IPS DF 4.7 (cell line): ENCODE results near the gene GPR55.

Experiments
- DNase-seq: peaks from one replicate; pipeline ENCODE4 v3.0.0-alpha.2; 2013; ENCODE audit warnings: low spot score; ENCODE audit errors: extremely low read depth

GPR55 gene

DNA sequence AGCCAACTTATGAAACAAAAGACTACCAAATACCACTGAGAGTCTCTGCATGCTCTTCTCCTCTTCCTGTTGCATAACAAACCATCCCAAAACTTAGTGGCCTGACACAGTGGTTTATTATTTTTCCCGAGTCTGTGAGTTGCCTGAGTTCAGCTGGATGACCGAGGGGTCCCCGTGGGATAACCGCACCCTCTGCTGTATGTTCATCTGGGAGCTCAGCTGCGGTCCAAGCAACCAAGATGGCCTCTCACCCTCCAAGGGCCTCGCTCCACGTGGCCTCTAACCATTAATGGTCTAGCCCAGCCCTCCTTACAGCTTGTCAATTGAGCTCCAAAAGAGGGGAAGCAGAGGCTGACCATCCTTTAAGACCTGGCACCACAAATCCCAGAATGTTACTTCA lies 43.2 kb downstream of the GPR55 start:
- DNase-seq: no peak

DNA sequence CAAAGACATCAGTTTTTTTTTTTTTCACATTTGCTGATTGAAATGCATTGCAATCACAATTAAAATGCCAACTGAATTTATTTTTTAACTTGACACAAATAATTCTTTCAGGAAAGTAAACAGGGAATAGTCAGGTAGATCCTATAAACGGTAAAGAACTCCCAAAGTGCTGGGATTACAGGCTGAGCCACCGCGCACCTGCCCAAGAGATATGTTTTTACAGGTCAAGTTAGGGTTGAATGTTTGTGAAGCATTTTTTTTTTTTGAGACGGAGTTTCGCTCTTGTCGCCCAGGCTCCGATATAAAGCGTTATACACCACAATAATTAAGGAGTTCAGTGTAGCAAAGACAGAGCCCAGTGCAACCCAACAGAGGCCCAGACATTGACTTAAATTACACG lies 45.2 kb downstream of the GPR55 start:
- DNase-seq: no peak

DNA sequence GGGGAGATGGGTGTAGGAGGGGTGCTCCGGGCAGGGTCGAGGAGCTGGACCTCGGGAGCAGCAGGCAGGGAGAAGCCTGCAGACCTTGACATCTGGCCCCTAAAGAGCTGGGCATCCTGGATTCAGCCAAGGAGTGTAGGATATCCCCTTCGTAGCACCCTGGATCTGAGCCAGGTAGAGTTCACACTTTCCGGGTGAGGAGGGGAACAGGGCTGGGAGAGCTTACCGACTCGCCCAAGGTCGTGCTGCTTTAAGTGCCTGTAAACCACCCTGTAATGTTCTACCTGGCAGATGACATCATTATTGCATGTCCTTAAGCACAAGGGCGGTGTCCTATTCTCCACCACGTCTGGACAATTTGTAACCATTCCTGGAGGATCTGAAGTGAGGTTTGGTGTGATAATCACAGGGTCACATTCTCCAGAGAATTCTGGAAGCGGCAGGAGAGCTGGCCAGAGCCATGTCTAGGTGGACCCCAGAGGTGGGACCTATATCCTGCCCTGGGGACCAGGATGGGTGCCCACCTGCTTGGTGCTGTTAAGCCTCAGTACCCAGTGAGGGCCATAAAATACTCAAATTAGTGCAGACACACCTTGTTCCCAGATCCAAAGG lies 45.7 kb downstream of the GPR55 start:
- no peak for DNase-seq

DNA sequence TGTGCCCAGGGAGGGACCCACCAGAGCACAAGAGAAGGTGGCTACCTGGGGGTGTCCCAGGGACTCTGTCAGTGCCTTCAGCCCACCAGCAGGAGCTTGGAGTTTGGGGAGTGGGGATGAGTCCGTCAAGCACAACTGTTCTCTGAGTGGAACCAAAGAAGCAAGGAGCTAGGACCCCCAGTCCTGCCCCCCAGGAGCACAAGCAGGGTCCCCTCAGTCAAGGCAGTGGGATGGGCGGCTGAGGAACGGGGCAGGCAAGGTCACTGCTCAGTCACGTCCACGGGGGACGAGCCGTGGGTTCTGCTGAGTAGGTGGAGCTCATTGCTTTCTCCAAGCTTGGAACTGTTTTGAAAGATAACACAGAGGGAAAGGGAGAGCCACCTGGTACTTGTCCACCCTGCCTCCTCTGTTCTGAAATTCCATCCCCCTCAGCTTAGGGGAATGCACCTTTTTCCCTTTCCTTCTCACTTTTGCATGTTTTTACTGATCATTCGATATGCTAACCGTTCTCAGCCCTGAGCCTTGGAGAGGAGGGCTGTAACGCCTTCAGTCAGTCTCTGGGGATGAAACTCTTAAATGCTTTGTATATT lies 46.3 kb downstream of the GPR55 start:
- no peak for DNase-seq

DNA sequence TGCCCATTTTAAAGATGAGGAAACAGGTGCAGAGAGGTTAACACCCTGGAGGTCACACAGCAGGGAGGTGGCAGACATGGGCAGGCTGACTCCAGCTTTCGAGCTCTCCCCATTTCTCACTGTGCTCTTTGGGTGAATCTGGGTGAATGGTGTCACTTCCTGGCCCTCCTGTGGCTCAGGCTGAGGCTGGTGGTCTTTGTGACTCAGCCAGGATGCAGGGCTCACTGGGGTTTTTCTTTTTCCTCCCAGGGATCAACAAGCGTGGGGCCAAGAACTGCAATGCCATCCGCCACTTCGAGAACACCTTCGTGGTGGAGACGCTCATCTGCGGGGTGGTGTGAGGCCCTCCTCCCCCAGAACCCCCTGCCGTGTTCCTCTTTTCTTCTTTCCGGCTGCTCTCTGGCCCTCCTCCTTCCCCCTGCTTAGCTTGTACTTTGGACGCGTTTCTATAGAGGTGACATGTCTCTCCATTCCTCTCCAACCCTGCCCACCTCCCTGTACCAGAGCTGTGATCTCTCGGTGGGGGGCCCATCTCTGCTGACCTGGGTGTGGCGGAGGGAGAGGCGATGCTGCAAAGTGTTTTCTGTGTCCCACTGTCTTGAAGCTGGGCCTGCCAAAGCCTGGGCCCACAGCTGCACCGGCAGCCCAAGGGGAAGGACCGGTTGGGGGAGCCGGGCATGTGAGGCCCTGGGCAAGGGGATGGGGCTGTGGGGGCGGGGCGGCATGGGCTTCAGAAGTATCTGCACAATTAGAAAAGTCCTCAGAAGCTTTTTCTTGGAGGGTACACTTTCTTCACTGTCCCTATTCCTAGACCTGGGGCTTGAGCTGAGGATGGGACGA lies 47.1 kb downstream of the GPR55 start:
- DNase-seq: no peak

DNA sequence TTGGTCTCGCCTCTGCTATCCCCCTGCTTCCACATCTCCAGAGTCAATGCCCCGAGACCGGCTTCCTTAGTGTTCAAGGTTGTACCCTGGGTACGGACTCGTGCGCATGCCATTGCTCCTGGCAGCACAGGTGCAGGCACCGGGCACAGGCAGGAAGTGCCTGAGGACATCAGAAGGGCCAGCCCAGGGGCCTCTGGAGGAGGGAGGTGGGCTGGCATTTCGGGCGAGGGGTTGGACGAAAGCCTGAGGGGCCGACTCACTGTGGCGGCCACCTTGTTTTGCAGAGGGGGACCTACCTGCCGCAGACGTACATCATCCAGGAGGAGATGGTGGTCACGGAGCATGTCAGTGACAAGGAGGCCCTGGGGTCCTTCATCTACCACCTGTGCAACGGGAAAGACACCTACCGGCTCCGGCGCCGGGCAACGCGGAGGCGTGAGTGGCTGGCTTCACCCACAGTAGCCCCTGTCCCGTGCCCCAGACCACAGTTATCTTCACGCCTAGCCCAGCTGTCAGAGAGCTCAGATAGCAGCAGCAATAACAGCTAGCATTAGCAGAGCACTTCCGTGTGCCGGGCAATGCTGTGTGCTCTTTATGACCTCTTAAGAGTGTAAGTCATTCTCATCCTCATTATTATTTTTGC lies 47.8 kb downstream of the GPR55 start:
- no peak for DNase-seq

DNA sequence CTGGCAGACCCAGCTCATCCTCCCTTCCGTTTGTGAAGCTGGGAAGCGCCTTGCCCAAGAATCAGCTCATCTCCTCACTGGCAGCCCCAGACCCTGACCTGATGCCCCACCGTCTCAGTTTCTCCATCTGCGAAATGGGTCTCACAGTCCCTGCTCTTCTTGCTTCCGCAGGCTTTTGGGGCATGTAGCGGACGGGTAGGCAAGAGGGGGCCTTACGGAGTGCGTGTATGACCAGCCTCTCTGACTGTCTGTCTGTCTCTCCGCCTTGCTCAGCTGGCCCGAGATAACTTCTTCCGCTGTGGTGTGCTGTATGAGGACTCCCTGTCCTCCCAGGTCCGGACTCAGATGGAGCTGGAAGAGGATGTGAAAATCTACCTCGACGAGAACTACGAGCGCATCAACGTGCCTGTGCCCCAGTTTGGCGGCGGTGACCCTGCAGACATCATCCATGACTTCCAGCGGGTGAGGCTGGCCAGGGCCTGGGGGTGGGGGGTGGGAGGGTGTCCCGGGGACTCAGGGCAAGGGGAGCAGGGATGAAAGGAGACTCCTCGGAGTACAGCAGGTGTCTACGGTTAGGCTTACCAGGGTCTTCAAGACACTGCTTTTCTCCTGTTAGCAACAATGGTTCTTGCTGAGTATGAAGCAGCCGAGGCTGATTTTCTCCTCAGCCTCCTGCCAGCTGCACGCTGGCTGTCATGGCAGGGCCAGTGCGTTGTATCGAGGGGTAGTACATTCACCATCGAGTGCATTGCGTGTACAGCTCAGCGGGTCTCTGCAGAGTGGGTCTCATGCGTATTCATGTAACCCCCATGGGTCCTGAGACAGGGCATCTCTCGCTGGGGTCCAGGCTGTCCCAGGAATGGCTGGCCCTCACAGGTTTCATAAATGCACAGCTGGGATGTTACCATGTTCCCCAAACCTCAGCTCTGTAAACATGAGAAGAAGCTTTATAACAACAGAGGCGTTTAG lies 49.4 kb downstream of the GPR55 start:
- DNase-seq: no peak

DNA sequence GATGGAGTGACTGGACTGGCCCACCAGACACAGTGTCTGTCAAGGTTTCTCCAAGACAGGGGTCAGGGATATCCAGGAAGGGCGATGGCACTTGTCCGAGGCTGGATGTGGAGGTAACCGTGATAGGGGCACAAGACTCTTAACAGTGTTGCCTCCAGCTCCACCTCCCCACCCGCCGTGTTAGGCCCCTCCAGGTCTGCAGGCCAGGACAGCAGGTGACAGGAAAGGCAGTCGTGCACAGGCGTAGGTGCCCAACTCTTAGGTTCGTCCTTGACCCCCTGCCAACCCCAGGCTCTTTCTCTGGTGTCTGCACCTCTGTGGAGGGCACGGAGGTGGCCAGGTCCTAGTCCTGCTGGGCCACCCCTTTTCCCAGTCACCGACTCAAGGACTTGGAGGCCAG lies 50.2 kb downstream of the GPR55 start:
- no peak for DNase-seq

DNA sequence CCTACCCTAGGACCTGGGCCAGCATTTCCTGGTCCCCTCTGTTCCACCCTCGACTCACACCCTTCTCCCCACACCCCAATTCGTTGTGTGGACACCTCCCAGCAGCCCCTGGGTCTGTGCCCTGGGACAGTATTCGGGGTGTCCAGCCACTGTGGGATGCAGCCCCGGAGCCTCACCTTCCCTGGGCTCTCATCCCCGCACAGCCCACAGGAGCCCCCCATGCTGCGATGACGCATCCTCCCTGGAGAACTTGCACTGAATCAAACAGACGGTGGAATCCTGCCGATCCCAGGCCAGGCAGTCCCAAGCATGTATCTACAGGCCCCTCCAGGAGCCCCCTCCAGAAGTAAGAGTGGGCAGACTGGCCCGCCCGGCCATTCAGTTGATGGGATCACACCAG lies 50.6 kb downstream of the GPR55 start:
- DNase-seq: no peak

DNA sequence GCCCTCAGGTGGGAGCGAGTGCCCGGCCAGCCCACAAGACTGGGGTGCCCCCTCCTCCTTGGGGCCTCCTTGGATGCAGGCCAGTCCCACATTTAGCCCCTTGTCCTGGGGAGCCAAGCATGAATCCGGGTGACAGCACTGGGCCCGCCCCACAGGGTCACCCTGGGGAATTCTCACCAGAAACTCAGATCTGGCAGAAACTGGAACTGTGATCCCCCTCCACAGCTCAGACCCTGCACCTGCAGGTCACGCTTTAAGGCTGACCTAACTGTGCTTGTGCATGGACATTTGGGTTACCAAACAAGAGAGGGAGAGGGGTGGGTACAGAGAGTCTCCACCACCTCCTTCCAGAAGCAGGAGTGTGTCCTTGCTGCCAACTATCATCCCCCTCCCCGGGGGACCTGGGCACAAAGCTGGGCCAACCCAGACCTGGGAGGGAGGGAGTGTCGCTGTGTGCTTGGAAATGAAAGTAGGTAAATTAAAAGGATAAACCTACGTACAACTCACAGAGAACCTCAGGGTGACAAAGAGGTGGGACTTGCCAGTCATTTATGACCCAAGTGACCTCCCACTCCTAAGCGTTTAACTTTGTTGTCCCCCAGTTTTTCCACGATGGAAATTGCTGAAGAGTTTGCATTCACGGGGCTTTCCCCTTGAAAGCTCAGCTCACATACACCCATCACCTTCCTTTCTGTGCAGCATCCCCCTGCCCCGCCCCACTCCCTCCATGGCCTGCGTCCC lies 51.2 kb downstream of the GPR55 start:
- no peak for DNase-seq

DNA sequence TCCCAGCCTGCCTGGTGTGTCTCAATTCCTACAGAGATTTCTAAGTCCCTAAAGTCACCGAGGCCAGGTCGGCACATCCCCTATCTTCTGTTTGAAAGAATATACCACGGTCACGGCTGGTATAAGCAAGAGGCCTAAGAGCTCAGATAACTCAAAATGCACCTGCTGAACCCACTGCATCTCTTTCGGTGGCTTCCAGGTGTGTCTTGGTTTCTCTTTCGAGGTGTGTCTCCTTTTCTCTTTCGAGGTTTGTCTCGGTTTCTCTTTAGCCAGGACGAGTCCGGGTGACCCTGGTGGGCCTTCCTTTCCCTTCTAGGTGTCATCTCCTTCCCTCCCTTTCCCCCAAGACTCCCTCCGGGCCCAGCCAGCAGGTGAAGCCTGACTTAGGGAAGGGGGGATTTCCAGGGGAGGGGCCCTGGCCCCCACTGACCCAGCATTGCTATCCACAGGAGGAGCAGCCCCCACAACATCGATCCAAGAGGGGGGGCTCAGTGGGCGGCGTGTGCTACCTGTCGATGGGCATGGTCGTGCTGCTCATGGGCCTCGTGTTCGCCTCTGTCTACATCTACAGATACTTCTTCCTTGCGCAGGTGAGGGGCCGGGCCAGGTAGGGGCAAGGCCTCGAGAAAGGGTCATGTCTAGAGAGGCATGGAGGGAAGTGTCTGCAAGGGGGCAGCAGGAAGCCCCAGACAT lies 51.9 kb downstream of the GPR55 start:
- no peak for DNase-seq

DNA sequence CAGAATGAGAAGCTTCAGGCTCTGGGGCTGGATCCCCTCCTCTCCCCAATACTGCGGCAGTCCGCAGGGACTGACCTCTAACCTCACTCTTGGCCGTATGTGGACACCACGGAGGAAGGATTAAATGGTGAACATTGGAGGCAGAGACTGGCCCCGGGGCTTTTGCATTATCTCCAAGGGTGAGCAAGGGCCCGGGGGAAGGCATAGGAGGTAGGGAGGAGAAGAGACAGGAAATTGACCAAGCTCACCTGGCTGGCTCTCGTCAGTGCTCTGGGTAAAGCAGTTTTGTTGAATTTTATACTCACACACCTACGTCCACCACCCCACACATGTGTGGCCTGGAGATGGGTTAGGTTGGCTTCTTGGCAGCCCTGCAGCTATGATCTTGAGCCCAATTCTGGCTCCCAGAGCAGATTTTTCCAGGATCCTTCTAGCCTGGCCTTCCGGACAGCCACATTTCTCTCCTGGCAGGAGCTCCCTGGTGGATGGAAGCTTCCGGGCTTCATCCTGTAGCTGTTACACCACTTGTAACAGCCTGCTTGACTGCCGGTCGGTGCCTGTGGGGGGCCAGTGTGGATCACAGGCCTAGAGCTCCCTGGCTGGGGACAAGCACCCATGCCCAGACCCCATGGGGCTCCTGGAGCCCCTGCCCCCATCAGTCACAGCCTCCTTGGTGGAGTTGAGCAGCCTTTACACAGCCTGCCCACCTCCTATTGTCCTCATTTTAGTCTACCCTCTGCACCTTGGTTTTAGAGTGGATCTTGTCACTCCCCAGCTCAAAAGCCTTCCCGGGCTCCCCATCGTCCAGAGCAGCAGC lies 52.7 kb downstream of the GPR55 start:
- no peak for DNase-seq

DNA sequence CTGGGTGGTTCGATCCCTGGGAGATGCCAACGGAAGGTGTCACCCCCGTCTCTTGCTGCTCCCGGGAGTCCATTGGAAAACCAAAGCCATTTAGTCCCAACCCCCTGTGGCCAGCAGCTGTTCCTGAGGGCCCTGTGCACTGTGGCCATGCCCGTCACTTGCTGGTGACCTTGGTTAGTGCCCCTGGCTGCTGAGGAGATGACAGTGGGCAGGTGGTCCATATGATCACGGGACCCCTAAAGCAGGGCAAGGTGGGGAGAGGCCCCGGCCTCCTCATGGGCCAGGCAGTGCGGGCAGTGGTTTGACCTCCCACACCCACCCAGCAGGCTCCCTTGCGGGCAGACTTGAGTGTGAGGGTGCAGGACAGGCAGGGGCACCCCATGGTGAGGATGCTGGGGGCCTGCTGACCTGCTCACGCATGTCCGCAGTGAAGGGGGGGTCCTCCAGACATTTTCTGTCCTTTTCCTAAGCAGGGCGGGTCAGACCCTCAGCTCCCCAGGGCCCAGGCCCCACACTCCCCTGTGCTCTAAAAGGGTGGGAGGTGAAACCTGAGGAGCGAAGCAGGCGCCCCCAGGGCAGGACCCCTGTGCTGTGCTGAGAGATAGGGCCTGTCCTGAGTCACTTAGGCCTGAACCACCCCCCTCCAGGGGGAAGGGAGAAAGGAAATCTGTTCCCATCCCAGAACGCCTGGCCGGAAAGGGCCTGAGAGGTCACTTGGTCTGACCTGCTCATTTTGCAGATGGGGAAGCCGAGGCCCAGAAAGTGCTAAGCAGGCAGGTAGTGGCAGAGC lies 53.5 kb downstream of the GPR55 start:
- DNase-seq: no peak

DNA sequence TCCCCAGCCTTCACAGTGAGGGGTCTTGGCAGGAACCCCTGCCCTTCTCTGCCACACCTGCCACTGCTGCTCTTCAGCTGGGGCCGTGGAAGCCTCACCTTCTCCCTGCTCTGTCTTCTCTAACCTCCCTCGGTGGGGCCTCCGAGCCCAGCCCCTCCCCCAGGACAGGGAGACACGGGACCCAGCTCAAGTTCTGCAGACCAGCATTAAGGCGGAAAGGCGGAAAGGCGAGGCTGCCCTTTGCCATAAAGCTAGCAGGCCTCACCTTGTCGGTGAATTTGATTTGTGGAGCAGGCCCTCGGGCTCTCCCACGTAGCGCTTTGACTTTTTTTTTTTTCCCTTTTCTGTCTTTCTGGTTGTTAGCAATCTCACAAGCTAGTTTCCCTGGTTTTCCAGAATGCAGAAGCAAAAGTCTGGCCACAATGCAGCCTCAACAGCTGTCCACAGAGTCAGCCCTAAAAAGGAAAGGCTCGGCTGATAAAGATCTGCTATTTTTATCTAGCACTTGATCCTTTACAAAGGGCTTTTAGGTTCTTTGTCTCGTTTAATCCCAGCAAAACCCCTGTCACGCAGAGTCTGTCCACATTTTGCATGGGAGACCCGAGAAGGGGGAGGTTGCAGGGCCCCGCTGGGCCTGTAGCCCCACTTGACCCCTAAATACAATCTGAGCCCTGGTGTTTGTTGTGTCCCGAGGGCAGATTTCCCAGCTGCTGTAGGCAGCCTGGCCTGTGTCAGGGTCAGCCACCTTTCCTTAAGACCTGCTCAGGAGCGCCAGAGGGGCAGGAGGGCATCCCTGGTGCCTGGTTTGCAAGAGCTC lies 54.3 kb downstream of the GPR55 start:
- DNase-seq: no peak

DNA sequence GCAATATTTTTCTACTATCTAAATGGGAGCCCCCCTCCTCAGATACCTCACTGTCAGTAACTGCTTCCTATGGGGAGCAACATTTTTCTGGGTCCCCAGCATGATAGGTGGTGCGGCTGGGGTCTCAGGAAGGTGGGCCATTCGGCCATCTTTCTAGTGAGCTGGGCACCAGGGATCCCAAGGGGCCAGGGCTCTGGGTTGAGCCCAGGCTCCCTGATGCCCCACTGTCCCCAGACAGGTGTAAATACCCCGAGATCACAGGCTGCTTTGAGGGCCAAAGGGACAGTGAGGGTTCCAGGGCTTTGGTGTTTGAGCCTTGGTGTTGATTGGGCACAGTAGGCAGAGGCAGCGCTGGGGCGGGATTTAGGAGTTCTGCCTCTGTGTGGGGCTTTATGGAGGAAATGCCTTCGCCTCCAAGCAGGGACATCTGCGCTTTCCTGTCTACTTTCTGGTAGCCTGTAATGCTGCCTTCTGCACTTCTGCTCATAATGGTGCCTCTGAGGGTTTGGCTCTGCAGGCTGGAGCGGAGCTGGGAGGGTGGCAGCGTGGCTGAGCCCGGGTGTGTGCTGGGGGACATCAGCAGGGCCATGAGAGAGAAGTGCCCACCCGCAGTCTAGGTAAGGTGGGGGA lies 55.0 kb downstream of the GPR55 start:
- DNase-seq: no peak

DNA sequence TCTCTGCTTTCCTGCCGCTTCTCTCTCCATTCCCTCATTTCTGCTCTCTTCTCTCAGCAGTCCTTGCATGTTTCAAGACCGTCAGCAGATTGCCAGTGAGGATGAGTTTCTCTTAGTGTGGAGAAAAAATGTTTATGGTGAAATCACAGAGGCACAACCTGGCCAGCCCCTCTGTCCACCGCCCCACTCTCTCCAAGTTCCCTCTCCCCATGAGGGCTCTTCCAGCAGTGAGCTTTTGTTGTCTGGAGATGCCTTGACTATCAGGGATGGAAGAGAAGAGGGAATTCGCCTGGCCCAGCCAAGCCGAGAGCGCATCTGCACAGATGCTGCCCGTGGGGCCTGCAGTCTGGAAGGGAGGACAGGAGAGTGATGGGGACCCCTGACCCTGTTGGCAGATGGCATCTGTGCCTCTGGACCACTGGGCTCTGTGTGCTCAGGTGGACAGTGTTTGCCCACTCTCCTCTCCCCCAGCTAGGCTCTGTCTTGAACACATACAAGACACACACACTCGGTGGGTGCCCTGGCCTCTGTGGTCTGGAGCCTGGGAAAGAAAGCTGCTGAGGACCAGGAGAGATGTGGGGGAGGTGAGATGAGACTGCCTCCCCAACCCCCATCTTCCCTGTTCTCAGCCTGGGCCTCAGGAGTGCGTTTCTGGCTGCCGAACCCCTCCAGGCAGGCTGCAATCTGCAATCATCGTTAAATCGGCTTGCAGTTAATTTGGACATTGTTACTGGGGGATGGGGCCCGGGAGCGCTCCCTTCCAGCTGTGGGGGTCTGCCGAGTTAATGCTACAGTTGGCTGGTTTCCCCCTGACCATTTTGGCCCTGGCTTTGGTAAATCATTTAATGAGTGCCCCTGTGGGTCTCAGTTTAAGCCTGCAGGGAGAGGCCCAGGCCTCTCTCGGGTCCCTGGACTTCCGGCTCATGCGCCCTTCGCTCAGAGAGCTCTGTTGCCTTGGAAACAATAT lies 55.8 kb downstream of the GPR55 start:
- no peak for DNase-seq
